ENCODE data around the gene TRMT1. TPM values are rescaled to one million over a fixed set of nuclear protein-coding genes. Genes with fewer than 3 reads are reported as not detected.

Gene TRMT1
- total RNA-seq, 1 experiment from 2014 or later, result 106 TPM

DNA sequence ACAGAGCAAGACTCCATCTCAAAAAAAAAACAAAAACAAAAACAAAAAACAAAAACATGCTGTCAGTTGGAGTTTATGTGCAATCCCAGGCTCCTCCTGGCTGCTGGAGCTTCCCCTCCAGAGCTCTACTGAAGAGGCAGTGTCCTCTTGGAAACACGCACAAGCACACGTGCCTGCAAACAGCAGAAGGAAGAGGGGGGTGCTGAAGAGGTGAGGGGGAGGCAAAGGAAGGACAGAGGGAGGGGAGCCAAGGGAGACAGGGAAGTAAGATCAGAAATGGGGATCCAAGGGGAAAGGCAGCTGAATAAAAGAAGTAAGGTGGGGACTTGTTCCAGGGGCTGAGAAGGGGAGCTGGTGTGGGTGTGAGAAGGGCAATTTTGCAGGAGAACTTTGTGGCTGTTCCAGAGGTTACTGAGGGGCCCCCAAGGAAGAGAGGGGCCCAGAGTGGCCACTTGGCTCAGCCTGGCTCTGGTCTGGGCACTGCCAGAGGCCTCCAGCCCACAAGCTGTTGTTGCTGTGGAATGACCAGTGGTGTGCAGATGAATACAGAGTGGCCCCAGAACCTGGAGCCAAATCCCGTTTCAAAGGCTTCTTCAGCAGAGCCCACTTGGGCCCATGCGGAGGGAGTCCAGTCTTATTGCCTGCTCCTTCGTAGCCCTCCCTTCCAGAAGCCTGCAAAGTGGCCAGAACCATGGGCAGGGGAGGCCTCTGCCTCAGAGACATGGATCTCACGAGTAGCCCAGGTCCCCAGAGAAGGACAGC, 48.3 kb downstream of the TRMT1 start:
- H3K27me3 Mint-ChIP-seq (ENCODE audit: low read depth), result peaks cover 10% of the 10 kb centered on the region
- DNase-seq (ENCODE audit: low spot score), result no peak
- ChIA-PET POLR2A (no interaction called here), CTCF (interaction anchor here (0.6 to 20.5 kb wide), 8 partner anchors 9 to 103 kb away, joined by 3 to 294 read pairs (median 4); no protein-coding TSS in a partner anchor)
- TF ChIP-seq, protein P1, sequence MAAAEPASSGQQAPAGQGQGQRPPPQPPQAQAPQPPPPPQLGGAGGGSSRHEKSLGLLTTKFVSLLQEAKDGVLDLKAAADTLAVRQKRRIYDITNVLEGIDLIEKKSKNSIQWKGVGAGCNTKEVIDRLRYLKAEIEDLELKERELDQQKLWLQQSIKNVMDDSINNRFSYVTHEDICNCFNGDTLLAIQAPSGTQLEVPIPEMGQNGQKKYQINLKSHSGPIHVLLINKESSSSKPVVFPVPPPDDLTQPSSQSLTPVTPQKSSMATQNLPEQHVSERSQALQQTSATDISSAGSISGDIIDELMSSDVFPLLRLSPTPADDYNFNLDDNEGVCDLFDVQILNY (CRISPR knock-in tag; IDR thresholded peaks at IDR 0.05), result no peak
- TF ChIP-seq TEAD4 (CRISPR knock-in tag; IDR thresholded peaks at IDR 0.05), result no peak
- H3K4me3 Mint-ChIP-seq, result no peak overlapping the region
- no peak overlapping the region for H3K27ac Mint-ChIP-seq
- no peaks in the 10 kb centered on the region for H3K4me1 Mint-ChIP-seq
- no peak for ATAC-seq
- H3K9me3 Mint-ChIP-seq, result no peaks in the 10 kb centered on the region
- H3K36me3 Mint-ChIP-seq, result no peaks in the 10 kb centered on the region

DNA sequence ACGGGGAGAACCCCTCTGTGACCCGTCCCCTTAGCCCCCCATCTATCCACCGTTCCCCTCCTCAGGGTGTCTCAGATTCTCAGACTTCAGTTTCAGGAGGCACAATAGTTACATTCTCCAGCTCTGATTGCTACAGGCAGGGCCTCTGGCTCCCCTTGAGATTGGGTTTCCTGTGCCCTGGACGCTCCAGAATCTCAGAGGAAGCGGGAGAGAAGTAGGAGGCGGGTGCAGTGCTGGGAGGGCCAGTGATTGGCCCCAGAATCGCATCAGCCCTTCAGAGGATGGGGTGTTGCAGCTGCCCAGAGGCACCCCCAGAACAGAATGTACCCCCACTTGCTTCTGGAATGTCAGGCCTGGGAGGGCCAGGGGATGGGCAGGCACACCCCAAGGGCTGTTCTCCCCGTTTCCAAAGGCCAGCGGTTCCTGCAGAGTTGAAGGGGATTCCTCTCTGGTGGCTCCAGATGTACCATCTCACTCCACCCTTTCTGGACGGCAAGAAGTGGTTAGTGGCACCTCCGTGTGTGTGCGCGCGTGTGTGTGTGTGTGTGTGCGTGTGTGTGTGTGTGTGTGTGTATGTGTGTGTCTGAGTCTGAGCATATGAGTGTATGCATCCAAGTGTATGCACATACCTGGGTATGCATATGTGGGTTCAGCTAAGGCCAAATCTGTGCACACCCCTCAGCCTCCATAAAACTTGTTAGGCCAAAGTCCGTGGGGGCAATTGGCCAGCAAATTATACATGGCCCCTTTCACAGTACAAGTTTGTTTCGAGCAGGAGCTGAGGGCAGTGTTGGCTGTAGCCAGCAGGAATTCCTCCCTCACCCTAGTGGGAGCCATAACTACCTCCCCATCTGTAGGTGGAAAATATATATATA, 49.4 kb downstream of the TRMT1 start:
- H3K4me3 Mint-ChIP-seq, result no peak overlapping the region
- no peak overlapping the region for H3K27ac Mint-ChIP-seq
- CTCF ChIA-PET, result interaction anchor here (0.8 to 2.3 kb wide), 6 partner anchors 11 to 102 kb away, joined by 3 to 8 read pairs (median 4); no protein-coding TSS in a partner anchor
- TF ChIP-seq TCF7 (CRISPR knock-in tag; IDR thresholded peaks at IDR 0.05; ENCODE audit: low read depth) (no peak), NR1H2 (CRISPR knock-in tag; IDR thresholded peaks at IDR 0.05) (no peak), NFYB (CRISPR knock-in tag; conservative IDR thresholded peaks at IDR 0.05; ENCODE audit: low read depth) (no peak)
- TF ChIP-seq, protein P2, sequence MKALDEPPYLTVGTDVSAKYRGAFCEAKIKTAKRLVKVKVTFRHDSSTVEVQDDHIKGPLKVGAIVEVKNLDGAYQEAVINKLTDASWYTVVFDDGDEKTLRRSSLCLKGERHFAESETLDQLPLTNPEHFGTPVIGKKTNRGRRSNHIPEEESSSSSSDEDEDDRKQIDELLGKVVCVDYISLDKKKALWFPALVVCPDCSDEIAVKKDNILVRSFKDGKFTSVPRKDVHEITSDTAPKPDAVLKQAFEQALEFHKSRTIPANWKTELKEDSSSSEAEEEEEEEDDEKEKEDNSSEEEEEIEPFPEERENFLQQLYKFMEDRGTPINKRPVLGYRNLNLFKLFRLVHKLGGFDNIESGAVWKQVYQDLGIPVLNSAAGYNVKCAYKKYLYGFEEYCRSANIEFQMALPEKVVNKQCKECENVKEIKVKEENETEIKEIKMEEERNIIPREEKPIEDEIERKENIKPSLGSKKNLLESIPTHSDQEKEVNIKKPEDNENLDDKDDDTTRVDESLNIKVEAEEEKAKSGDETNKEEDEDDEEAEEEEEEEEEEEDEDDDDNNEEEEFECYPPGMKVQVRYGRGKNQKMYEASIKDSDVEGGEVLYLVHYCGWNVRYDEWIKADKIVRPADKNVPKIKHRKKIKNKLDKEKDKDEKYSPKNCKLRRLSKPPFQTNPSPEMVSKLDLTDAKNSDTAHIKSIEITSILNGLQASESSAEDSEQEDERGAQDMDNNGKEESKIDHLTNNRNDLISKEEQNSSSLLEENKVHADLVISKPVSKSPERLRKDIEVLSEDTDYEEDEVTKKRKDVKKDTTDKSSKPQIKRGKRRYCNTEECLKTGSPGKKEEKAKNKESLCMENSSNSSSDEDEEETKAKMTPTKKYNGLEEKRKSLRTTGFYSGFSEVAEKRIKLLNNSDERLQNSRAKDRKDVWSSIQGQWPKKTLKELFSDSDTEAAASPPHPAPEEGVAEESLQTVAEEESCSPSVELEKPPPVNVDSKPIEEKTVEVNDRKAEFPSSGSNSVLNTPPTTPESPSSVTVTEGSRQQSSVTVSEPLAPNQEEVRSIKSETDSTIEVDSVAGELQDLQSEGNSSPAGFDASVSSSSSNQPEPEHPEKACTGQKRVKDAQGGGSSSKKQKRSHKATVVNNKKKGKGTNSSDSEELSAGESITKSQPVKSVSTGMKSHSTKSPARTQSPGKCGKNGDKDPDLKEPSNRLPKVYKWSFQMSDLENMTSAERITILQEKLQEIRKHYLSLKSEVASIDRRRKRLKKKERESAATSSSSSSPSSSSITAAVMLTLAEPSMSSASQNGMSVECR (CRISPR knock-in tag; IDR thresholded peaks at IDR 0.05; ENCODE audit: borderline replicate concordance), result no peak
- TF ChIP-seq, protein P3, sequence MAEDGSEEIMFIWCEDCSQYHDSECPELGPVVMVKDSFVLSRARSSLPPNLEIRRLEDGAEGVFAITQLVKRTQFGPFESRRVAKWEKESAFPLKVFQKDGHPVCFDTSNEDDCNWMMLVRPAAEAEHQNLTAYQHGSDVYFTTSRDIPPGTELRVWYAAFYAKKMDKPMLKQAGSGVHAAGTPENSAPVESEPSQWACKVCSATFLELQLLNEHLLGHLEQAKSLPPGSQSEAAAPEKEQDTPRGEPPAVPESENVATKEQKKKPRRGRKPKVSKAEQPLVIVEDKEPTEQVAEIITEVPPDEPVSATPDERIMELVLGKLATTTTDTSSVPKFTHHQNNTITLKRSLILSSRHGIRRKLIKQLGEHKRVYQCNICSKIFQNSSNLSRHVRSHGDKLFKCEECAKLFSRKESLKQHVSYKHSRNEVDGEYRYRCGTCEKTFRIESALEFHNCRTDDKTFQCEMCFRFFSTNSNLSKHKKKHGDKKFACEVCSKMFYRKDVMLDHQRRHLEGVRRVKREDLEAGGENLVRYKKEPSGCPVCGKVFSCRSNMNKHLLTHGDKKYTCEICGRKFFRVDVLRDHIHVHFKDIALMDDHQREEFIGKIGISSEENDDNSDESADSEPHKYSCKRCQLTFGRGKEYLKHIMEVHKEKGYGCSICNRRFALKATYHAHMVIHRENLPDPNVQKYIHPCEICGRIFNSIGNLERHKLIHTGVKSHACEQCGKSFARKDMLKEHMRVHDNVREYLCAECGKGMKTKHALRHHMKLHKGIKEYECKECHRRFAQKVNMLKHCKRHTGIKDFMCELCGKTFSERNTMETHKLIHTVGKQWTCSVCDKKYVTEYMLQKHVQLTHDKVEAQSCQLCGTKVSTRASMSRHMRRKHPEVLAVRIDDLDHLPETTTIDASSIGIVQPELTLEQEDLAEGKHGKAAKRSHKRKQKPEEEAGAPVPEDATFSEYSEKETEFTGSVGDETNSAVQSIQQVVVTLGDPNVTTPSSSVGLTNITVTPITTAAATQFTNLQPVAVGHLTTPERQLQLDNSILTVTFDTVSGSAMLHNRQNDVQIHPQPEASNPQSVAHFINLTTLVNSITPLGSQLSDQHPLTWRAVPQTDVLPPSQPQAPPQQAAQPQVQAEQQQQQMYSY (CRISPR knock-in tag; IDR thresholded peaks at IDR 0.05), result no peak
- TF ChIP-seq, protein P4, sequence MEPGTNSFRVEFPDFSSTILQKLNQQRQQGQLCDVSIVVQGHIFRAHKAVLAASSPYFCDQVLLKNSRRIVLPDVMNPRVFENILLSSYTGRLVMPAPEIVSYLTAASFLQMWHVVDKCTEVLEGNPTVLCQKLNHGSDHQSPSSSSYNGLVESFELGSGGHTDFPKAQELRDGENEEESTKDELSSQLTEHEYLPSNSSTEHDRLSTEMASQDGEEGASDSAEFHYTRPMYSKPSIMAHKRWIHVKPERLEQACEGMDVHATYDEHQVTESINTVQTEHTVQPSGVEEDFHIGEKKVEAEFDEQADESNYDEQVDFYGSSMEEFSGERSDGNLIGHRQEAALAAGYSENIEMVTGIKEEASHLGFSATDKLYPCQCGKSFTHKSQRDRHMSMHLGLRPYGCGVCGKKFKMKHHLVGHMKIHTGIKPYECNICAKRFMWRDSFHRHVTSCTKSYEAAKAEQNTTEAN (CRISPR knock-in tag; IDR thresholded peaks at IDR 0.05), result no peak
- TF ChIP-seq, protein P5, sequence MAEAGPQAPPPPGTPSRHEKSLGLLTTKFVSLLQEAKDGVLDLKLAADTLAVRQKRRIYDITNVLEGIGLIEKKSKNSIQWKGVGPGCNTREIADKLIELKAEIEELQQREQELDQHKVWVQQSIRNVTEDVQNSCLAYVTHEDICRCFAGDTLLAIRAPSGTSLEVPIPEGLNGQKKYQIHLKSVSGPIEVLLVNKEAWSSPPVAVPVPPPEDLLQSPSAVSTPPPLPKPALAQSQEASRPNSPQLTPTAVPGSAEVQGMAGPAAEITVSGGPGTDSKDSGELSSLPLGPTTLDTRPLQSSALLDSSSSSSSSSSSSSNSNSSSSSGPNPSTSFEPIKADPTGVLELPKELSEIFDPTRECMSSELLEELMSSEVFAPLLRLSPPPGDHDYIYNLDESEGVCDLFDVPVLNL (CRISPR knock-in tag; IDR thresholded peaks at IDR 0.05; ENCODE audit: borderline replicate concordance, low read depth), result no peak
- TF ChIP-seq, protein P6, sequence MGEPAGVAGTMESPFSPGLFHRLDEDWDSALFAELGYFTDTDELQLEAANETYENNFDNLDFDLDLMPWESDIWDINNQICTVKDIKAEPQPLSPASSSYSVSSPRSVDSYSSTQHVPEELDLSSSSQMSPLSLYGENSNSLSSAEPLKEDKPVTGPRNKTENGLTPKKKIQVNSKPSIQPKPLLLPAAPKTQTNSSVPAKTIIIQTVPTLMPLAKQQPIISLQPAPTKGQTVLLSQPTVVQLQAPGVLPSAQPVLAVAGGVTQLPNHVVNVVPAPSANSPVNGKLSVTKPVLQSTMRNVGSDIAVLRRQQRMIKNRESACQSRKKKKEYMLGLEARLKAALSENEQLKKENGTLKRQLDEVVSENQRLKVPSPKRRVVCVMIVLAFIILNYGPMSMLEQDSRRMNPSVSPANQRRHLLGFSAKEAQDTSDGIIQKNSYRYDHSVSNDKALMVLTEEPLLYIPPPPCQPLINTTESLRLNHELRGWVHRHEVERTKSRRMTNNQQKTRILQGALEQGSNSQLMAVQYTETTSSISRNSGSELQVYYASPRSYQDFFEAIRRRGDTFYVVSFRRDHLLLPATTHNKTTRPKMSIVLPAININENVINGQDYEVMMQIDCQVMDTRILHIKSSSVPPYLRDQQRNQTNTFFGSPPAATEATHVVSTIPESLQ (CRISPR knock-in tag; IDR thresholded peaks at IDR 0.05), result no peak
- TF ChIP-seq, protein P7, sequence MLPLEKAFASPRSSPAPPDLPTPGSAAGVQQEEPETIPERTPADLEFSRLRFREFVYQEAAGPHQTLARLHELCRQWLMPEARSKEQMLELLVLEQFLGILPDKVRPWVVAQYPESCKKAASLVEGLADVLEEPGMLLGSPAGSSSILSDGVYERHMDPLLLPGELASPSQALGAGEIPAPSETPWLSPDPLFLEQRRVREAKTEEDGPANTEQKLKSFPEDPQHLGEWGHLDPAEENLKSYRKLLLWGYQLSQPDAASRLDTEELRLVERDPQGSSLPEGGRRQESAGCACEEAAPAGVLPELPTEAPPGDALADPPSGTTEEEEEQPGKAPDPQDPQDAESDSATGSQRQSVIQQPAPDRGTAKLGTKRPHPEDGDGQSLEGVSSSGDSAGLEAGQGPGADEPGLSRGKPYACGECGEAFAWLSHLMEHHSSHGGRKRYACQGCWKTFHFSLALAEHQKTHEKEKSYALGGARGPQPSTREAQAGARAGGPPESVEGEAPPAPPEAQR (CRISPR knock-in tag; IDR thresholded peaks at IDR 0.05), result no peak
- no peaks in the 10 kb centered on the region for H3K36me3 Mint-ChIP-seq
- ATAC-seq (no peak), DNase-seq (ENCODE audit: low spot score) (no peak)
- no peaks in the 10 kb centered on the region for H3K4me1 Mint-ChIP-seq
- POLR2A ChIA-PET, result no interaction called here
- peaks cover 18% of the 10 kb centered on the region for H3K27me3 Mint-ChIP-seq (ENCODE audit: low read depth)
- no peaks in the 10 kb centered on the region for H3K9me3 Mint-ChIP-seq

Measured in WTC11 (cell line).